GM12874 (cell line): ENCODE results near the gene CYP46A1.

Experiments used
- CTCF ChIP-seq: IDR thresholded peaks from 2 replicates; pipeline ENCODE4 v1.5.1; 2011; ENCODE audit warnings: low read depth, mild to moderate bottlenecking, control low read depth, low read length, moderate library complexity; ENCODE audit not compliant: insufficient read depth

Gene CYP46A1

GRCh38 chr14:99726538-99727095 is 42.5 kb downstream of the CYP46A1 start:
- no peak for TF ChIP-seq CTCF

- TF ChIP-seq CTCF: no peak
These were observed 43.2 kb downstream of the CYP46A1 start for GRCh38 chr14:99727096-99727870.

GRCh38 chr14:99728231-99728920 is 44.3 kb downstream of the CYP46A1 start:
- no peak for TF ChIP-seq CTCF

- TF ChIP-seq CTCF: no peak
These were observed 44.9 kb downstream of the CYP46A1 start for GRCh38 chr14:99728981-99729451.

- peak; percentile 94 for TF ChIP-seq CTCF
These were observed 46.1 kb downstream of the CYP46A1 start for GRCh38 chr14:99729991-99730875.

GRCh38 chr14:99730876-99731546 is 46.9 kb downstream of the CYP46A1 start:
- no peak for TF ChIP-seq CTCF
